Mesothelial cell of epicardium (in vitro differentiated cells): Measurements from ENCODE around the gene EAF2. TPM values are rescaled to one million over a fixed set of nuclear protein-coding genes. Genes with fewer than 3 reads are reported as not detected.
"Not testable (repeated sequence)": the region's sequence is repeated elsewhere in the genome, so short reads cannot be mapped to it uniquely, and the experiment has no call there.

Experiments
- DNase-seq, 2 experiments: peaks; one replicate each; pipeline ENCODE4 v3.0.0; 2021; ENCODE audit warnings: low spot score in 2 of 2; ENCODE audit not compliant: unreplicated experiment in 2 of 2
- H3K27ac Mint-ChIP-seq: 2 replicates; pipeline ENCODE4 v1.8.0; 2021; ENCODE audit warnings: mixed read lengths
- H3K27me3 Mint-ChIP-seq: 2 replicates; pipeline ENCODE4 v1.8.0; 2021; ENCODE audit warnings: low read depth, mixed read lengths
- H3K36me3 Mint-ChIP-seq: 2 replicates; pipeline ENCODE4 v1.8.0; 2021; ENCODE audit warnings: mixed read lengths
- H3K4me1 Mint-ChIP-seq: 2 replicates; pipeline ENCODE4 v1.8.0; 2021; ENCODE audit warnings: mixed read lengths
- H3K4me3 Mint-ChIP-seq: 2 replicates; pipeline ENCODE4 v1.8.0; 2021; ENCODE audit warnings: mild to moderate bottlenecking, moderate library complexity, mixed read lengths
- H3K9me3 Mint-ChIP-seq: 2 replicates; pipeline ENCODE4 v1.8.0; 2021; ENCODE audit warnings: mixed read lengths
- total RNA-seq: library from RNA; stranded (reverse); gene quantifications from 3 replicates; pipeline ENCODE4 v1.2.1, GENCODE V29; 2021
- TF ChIP-seq, protein P1 (sequence below): fragments of 200-600 bp; sonication (generic); IDR thresholded peaks from one replicate; pipeline ENCODE4 v1.5.0; 2021; ENCODE audit warnings: antibody characterized with exemption; ENCODE audit not compliant: unreplicated experiment

The EAF2 gene
- total RNA-seq, 1 donor from 2014 or later, result 5.3 TPM

DNA sequence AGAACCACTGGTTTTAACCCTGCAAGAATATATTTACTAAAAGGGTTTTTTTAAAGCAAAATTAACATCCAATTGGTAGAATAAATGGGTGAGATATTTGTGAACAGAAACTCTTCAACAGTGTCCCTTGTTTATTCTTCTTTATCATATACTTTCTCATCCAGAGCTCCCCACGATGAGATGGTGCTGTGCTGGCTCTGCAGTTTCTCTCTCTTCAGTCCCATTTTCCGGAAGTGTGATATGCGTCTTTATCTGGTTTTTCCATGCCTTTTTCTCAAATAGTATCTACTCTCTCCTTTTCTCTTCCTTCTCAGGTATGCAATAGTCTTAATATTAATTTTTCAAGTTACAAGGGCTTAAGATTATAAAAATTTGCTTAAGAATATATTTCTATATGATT lies 1.5 kb downstream of the EAF2 start:
- Mint-ChIP-seq H3K4me3 (peak overlapping the region; percentile 84), H3K9me3 (peaks cover 3% of the 10 kb centered on the region), H3K4me1 (peaks cover 29% of the 10 kb centered on the region), H3K27ac (no peak overlapping the region), H3K27me3 (peaks cover 19% of the 10 kb centered on the region), H3K36me3 (peaks cover 12% of the 10 kb centered on the region)
- TF ChIP-seq, protein P1, sequence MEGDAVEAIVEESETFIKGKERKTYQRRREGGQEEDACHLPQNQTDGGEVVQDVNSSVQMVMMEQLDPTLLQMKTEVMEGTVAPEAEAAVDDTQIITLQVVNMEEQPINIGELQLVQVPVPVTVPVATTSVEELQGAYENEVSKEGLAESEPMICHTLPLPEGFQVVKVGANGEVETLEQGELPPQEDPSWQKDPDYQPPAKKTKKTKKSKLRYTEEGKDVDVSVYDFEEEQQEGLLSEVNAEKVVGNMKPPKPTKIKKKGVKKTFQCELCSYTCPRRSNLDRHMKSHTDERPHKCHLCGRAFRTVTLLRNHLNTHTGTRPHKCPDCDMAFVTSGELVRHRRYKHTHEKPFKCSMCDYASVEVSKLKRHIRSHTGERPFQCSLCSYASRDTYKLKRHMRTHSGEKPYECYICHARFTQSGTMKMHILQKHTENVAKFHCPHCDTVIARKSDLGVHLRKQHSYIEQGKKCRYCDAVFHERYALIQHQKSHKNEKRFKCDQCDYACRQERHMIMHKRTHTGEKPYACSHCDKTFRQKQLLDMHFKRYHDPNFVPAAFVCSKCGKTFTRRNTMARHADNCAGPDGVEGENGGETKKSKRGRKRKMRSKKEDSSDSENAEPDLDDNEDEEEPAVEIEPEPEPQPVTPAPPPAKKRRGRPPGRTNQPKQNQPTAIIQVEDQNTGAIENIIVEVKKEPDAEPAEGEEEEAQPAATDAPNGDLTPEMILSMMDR, result no peak
- DNase-seq, result no peak

DNA sequence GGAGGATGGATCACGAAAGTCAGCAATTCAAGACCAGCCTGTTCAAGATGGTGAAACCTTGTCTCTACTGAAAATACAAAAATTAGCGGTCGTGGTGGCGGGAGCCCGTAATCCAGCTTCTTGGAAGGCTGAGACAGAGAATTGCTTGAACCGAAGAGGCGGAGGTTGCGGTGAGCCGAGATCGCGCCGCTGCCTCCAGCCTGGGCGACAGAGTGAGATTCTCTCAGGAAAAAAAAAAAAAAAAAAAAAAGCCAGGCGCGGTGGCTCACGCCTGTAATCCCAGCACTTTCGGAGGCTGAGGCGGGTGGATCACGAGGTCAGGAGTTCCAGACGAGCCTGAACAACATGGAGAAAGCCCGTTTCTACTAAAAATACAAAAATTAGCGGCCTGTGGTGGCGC lies 5.0 kb downstream of the EAF2 start:
- Mint-ChIP-seq H3K27me3 (peaks cover 19% of the 10 kb centered on the region), H3K9me3 (peaks cover 3% of the 10 kb centered on the region), H3K4me1 (peaks cover 15% of the 10 kb centered on the region), H3K36me3 (peaks cover 2% of the 10 kb centered on the region), H3K27ac (no peak overlapping the region), H3K4me3 (no peak overlapping the region)
- TF ChIP-seq, protein P1, result no peak
- DNase-seq, result no peak

DNA sequence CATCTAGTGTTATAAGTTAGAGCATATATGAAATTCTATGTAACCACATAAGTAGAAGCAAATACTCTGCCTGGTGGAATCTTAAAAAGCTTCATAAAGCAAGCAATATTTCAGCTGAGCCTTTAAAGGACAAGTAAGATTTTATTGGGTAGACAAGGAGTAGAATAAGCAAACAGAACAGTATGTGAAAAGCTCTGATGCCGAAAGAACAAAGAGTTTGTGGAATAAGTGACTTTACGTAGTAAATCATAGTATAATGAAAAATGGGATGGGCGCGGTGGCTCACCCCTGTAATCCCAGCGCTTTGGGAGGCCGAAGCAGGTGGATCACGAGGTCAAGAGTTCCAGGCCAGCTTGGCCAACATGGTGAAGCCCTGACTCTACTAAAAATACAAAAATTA lies 9.9 kb downstream of the EAF2 start:
- H3K4me3 Mint-ChIP-seq, result no peak overlapping the region
- H3K9me3 Mint-ChIP-seq, result peaks cover 3% of the 10 kb centered on the region
- TF ChIP-seq, protein P1, result no peak
- H3K27me3 Mint-ChIP-seq, result no peaks in the 10 kb centered on the region
- no peaks in the 10 kb centered on the region for H3K4me1 Mint-ChIP-seq
- no peak overlapping the region for H3K27ac Mint-ChIP-seq
- DNase-seq, result no peak
- H3K36me3 Mint-ChIP-seq, result peaks cover 2% of the 10 kb centered on the region

DNA sequence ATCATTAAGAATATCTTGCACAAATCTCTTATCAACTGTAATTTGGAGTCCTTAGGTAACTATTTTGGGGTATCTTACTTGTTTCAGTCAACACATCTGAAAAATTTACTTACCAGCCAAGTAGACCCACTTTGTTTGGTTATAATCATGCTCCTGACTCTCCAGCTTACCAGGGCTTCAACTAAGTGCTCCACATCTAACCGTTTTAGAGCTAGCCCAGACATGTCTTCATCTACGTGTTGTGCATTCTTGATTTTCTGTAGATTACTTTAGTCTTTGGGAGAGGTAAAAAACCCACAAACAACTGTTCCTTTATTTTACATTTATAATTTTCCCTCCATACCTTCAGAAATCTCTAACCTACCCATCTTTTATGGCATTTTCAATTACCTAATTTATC lies 17.2 kb downstream of the EAF2 start:
- DNase-seq, result no peak
- H3K4me1 Mint-ChIP-seq, result peaks cover 6% of the 10 kb centered on the region
- H3K27me3 Mint-ChIP-seq, result no peaks in the 10 kb centered on the region
- TF ChIP-seq, protein P1, result no peak
- no peak overlapping the region for H3K4me3 Mint-ChIP-seq
- no peak overlapping the region for H3K27ac Mint-ChIP-seq
- peaks cover 4% of the 10 kb centered on the region for H3K36me3 Mint-ChIP-seq
- no peaks in the 10 kb centered on the region for H3K9me3 Mint-ChIP-seq

DNA sequence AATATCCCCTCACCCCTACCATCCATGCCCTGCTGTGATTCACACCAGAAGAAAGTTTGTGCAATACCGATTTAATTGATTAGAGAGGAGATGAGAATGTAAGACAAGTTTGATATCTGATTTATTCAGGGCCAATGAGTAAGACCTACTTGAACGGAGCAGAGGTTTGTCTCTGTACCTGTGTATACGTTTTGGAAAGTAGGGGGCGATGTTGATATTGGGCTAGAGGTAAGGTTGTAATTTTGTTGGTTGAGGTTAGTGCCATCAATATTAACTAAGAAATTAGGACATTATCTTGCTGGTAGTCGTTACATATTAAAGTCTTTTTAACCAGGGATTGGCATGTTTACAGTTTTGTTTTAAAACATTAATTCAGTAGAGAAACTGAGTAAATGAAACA lies 20.5 kb downstream of the EAF2 start:
- no peaks in the 10 kb centered on the region for H3K27me3 Mint-ChIP-seq
- H3K4me1 Mint-ChIP-seq, result peaks cover 6% of the 10 kb centered on the region
- no peak overlapping the region for H3K27ac Mint-ChIP-seq
- H3K4me3 Mint-ChIP-seq, result no peak overlapping the region
- TF ChIP-seq, protein P1, result no peak
- H3K36me3 Mint-ChIP-seq, result peaks cover 9% of the 10 kb centered on the region
- DNase-seq, result no peak
- H3K9me3 Mint-ChIP-seq, result no peaks in the 10 kb centered on the region

DNA sequence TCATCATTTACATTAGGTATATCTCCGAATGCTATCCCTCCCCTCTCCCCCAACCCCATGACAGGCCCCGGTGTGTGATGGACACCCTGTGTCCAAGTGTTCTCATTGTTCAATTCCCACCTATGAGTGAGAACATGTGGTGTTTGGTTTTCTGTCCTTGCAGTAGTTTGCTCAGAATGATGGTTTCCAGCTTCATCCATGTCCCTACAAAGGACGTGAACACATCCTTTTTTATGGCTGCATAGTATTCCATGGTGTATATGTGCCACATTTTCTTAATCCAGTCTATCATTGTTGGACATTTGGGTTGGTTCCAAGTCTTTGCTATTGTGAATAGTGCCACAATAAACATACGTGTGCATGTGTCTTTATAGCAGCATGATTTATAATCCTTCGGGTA lies 22.8 kb downstream of the EAF2 start:
- not testable (repeated sequence) for DNase-seq, H3K4me1 Mint-ChIP-seq, H3K9me3 Mint-ChIP-seq, H3K27me3 Mint-ChIP-seq, H3K27ac Mint-ChIP-seq, H3K4me3 Mint-ChIP-seq
- peaks cover 12% of the 10 kb centered on the region for H3K36me3 Mint-ChIP-seq

DNA sequence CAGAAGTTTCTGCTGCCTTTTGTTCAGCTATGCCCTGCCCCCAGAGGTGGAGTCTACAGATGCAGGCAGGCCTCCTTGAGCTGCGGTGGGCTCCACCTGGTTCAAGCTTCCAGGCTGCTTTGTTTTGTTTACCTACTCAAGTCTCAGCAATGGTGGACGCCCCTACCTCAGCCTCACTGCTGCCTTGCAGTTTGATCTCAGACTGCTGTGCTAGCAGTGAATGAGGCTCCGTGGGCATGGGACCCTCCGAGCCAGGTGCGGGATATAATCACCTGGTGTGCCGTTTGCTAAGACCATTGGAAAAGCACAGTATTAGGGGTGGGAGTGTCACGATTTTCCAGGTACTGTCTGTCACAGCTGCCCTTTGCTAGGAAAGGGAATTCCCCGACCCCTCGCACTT lies 28.2 kb downstream of the EAF2 start:
- not testable (repeated sequence) for H3K27ac Mint-ChIP-seq, H3K4me1 Mint-ChIP-seq, H3K27me3 Mint-ChIP-seq, DNase-seq, H3K4me3 Mint-ChIP-seq
- Mint-ChIP-seq H3K9me3 (peaks cover 14% of the 10 kb centered on the region), H3K36me3 (peaks cover 14% of the 10 kb centered on the region)
